PFSK-1 (cell line): ENCODE data around the gene BLTP3A.

ENCODE experiments used
- FOXP2 ChIP-seq: optimal IDR thresholded peaks from 2 replicates; pipeline ENCODE3; 2011; ENCODE audit warnings: borderline replicate concordance, control low read depth, inconsistent platforms; ENCODE audit not compliant: insufficient read depth; ENCODE audit errors: extremely low read length, extremely low read depth
- POLR2AphosphoS5 ChIP-seq: IDR thresholded peaks from 2 replicates; pipeline ENCODE4 v1.6.1; 2012; ENCODE audit warnings: low read depth, mild to moderate bottlenecking, control low read depth, low read length, moderate library complexity
- SIN3A ChIP-seq: IDR thresholded peaks from 2 replicates; pipeline ENCODE4 v1.6.1; 2012; ENCODE audit warnings: mild to moderate bottlenecking, low read length, moderate library complexity, borderline replicate concordance; ENCODE audit not compliant: insufficient read depth
- TAF1 ChIP-seq: IDR thresholded peaks from 2 replicates; pipeline ENCODE4 v1.6.1; 2012; ENCODE audit warnings: low read length, control low read depth, borderline replicate concordance; ENCODE audit not compliant: insufficient read depth
- TF ChIP-seq, protein P1 (sequence below), 2 experiments: IDR thresholded peaks; 2 replicates each; pipeline versions ENCODE4 v1.6.1 to v1.8.0; 2011 to 2012; ENCODE audit warnings: low read depth in 2 of 2, low read length in 2 of 2, control low read depth in 1 of 2, inconsistent platforms in 1 of 2, mild to moderate bottlenecking in 1 of 2, moderate library complexity in 1 of 2; ENCODE audit not compliant: insufficient read depth in 1 of 2

Gene BLTP3A

DNA sequence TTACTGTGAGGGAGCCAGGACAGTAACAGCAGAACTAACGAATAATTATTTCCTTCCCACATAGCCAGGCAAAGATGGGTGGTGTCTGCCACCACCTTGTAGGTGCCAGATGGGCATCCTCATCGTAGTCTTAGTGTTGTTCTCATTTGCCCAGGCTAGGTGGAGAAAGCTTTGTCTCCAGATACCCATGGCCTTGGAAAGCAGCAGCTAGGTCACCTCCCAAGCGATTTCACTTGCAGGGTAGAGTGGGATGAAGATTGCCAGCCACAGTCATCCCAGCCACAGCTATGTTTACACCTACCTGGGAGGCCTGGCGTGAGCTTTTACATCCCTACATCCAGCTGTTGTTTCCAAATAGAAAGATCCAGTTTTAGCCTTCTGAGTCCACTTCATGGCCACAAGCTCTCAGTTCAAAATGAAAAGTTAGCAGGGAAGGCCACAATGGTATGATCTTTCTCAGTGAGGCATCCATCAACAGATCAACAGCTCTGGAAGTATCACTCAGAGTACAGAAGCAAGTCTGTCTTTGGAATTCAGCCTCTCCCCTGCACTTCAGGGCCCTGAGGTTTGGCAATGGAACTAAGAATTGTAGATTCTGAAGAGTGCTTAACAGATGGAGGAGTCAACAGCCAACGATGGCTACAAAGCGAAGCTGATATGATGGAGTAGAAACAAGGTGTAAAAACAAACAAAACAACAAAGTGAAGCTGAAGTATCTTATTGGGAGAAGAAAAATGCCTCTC, 45.6 kb upstream of the BLTP3A start:
- TF ChIP-seq POLR2AphosphoS5 (no peak), TAF1 (no peak), SIN3A (no peak), FOXP2 (no peak)
- TF ChIP-seq, protein P1, sequence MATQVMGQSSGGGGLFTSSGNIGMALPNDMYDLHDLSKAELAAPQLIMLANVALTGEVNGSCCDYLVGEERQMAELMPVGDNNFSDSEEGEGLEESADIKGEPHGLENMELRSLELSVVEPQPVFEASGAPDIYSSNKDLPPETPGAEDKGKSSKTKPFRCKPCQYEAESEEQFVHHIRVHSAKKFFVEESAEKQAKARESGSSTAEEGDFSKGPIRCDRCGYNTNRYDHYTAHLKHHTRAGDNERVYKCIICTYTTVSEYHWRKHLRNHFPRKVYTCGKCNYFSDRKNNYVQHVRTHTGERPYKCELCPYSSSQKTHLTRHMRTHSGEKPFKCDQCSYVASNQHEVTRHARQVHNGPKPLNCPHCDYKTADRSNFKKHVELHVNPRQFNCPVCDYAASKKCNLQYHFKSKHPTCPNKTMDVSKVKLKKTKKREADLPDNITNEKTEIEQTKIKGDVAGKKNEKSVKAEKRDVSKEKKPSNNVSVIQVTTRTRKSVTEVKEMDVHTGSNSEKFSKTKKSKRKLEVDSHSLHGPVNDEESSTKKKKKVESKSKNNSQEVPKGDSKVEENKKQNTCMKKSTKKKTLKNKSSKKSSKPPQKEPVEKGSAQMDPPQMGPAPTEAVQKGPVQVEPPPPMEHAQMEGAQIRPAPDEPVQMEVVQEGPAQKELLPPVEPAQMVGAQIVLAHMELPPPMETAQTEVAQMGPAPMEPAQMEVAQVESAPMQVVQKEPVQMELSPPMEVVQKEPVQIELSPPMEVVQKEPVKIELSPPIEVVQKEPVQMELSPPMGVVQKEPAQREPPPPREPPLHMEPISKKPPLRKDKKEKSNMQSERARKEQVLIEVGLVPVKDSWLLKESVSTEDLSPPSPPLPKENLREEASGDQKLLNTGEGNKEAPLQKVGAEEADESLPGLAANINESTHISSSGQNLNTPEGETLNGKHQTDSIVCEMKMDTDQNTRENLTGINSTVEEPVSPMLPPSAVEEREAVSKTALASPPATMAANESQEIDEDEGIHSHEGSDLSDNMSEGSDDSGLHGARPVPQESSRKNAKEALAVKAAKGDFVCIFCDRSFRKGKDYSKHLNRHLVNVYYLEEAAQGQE (IDR thresholded peaks at IDR 0.05; ENCODE audit: insufficient read depth in 1 of 2, low read depth in 2 of 2, low read length in 2 of 2), result no peak

DNA sequence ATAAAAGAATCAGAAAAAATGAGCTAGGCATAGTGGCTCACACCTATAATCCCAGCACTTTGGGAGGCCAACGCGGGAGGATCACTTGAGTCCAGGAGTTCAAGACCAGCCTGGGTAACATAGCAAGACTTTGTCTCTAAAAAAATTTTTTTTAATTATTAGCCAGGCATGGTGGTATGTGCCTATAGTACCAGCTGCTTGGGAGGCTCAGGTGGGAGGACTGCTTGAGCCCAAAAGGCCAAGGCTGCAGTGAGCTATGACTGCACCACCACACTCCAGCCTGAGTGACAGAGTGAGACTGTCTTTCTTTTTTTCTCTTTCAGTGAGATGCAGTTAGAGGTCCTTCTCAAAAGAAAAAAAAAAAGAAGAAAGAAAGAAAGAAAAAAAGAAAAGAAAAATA, 43.1 kb upstream of the BLTP3A start:
- TF ChIP-seq TAF1, result no peak
- TF ChIP-seq, protein P1 (IDR thresholded peaks at IDR 0.05; ENCODE audit: insufficient read depth in 1 of 2, low read depth in 2 of 2, low read length in 2 of 2), result no peak
- no peak for TF ChIP-seq SIN3A
- no peak for TF ChIP-seq FOXP2
- TF ChIP-seq POLR2AphosphoS5, result no peak

DNA sequence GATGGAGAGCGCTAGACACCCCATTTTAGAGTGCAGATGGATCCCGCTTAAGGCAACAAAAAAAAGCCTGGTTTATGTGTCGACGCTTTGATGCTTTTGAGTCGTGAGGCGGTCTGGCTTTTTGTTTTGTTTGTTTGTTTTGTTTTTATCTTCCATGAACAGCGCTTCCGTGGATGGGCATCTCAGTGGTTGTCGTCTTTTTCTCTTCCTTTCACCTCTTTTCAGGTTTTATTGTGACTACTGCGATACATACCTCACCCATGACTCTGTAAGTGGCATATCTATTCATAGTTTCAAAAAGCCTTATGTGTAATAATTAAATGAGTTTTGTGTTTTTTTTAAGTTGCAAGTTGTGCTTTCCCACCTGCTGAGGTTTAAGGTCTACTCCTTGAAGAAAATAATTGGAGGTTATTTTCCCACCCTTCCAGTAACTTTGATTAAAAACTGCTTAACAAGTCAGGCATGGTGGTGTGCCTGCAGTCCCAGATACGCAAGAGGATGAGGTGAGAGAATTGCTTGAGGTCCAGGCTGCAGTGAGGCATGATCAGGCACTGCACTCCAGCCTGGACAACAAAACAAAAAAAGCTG, 34.1 kb upstream of the BLTP3A start:
- TF ChIP-seq POLR2AphosphoS5 (no peak), FOXP2 (no peak), TAF1 (no peak), SIN3A (no peak)
- TF ChIP-seq, protein P1 (IDR thresholded peaks at IDR 0.05; ENCODE audit: insufficient read depth in 1 of 2, low read depth in 2 of 2, low read length in 2 of 2), result no peak

DNA sequence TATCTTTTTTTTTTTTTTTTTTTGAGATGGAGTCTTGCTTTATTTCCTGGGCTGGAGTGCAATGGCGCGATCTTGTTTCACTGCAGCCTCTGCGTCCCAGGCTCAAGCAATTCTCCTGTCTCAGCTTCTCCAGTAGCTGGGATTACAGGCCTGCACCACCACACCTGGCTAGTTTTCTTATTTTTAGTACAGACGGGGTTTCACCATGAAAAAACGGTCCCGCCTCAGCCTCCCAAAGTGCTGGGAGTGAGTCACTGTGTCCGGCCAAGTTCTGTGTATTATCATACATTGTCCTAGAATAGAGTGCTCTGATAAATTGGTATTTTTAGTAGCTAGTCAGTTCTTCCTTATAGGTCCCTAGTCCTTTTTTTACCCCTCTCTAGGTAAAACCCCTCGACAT, 31.8 kb upstream of the BLTP3A start:
- TF ChIP-seq TAF1 (no peak), POLR2AphosphoS5 (no peak), SIN3A (no peak), FOXP2 (no peak)
- TF ChIP-seq, protein P1 (IDR thresholded peaks at IDR 0.05; ENCODE audit: insufficient read depth in 1 of 2, low read depth in 2 of 2, low read length in 2 of 2), result no peak
